K562 (cell line): Measurements from ENCODE around the gene MRPL11. TPM values are rescaled to one million over a fixed set of nuclear protein-coding genes. Genes with fewer than 3 reads are reported as not detected.

Experiments
- AFF1 ChIP-seq, 2 experiments: fragments of 450-650 bp; IDR thresholded peaks; 2 replicates each; pipeline ENCODE4 v1.6.1; 2018; ENCODE audit warnings: mild to moderate bottlenecking in 2 of 2, low read depth in 1 of 2; ENCODE audit not compliant: partially characterized antibody in 2 of 2
- CEBPG ChIP-seq, 3 experiments: fragments of 200-800 bp in 1 of 3; sonication (Bioruptor generic) in 1 of 3; sonication (generic) in 1 of 3; formaldehyde crosslinking in 1 of 3; IDR thresholded peaks in 2 of 3; conservative IDR thresholded peaks in 1 of 3; 2 replicates each; pipeline versions ENCODE4 v1.6.1 to v1.8.0; 2016 to 2022; ENCODE audit warnings: missing compliant biosample characterization in 2 of 3, missing genetic modification characterization in 2 of 3, mild to moderate bottlenecking in 1 of 3, missing genetic modification reagents in 1 of 3
- HMG20A ChIP-seq: fragments of 450-650 bp; formaldehyde crosslinking; conservative IDR thresholded peaks from 2 replicates; pipeline ENCODE4 v1.4.0; 2020; ENCODE audit warnings: mild to moderate bottlenecking, mixed read lengths
- NELFE ChIP-seq: IDR thresholded peaks from 2 replicates; pipeline ENCODE4 v1.6.1; 2011; ENCODE audit warnings: mild to moderate bottlenecking; ENCODE audit not compliant: insufficient read depth, insufficient read length
- POLR2AphosphoS5 ChIP-seq: IDR thresholded peaks from 2 replicates; pipeline ENCODE4 v1.6.1; 2011; ENCODE audit warnings: mild to moderate bottlenecking, low read depth, low read length, moderate library complexity; ENCODE audit not compliant: control insufficient read depth, insufficient read depth
- SMC3 ChIP-seq: conservative IDR thresholded peaks from 2 replicates; pipeline ENCODE4 v1.6.1; 2011; ENCODE audit warnings: low read depth, low read length, improper control_type of control experiment; ENCODE audit not compliant: insufficient read depth
- ZNF175 ChIP-seq: fragments of 200-800 bp; sonication (Bioruptor generic); IDR thresholded peaks from 2 replicates; pipeline ENCODE4 v1.6.1; 2016; ENCODE audit warnings: low read depth, mild to moderate bottlenecking, missing genetic modification characterization, missing compliant biosample characterization
- ZNF23 ChIP-seq: fragments of 250-450 bp; sonication (Bioruptor Pico); IDR thresholded peaks from 2 replicates; pipeline ENCODE4 v1.4.0; 2020; ENCODE audit warnings: mild to moderate bottlenecking
- polyA plus RNA-seq, 8 experiments: library from polyadenylated mRNA; depleted of rRNA in 4 of 8; stranded (reverse) in 5 of 8; unstranded in 3 of 8; fragments of >200 nt; fragmentation: Nextera tagmentation in 2 of 8; fragmentation: Illumina TruSeq in 1 of 8; extraction: Ambion mirVana in 2 of 8; extraction: Trizol in 1 of 8; gene quantifications; 2 replicates each; pipeline versions ENCODE4 v1.2.1 to v1.2.3, GENCODE V29; 2011 to 2014; ENCODE audit warnings: inconsistent platforms in 1 of 8, missing spikeins in 1 of 8
- total RNA-seq, 7 experiments: library from RNA; depleted of rRNA in 6 of 7; stranded (reverse); fragments of >200 nt in 6 of 7; fragmentation: Illumina TruSeq in 2 of 7; extraction: Trizol in 2 of 7; gene quantifications; 2 replicates each; pipeline versions ENCODE4 v1.2.1 to v1.2.3, GENCODE V29; 2011 to 2021; ENCODE audit warnings: low replicate concordance in 1 of 7
- TF ChIP-seq, protein P1 (sequence below): fragments of 450-650 bp; IDR thresholded peaks from 2 replicates; pipeline ENCODE4 v1.6.1; 2016; ENCODE audit warnings: mild to moderate bottlenecking, moderate library complexity

MRPL11 gene
- total and polyA plus RNA-seq, 9 of the 15 experiments (the other 6 are each of a cell fraction or from before 2014, with no cell fraction given): 33.0 to 173 (median 91.9) TPM

DNA sequence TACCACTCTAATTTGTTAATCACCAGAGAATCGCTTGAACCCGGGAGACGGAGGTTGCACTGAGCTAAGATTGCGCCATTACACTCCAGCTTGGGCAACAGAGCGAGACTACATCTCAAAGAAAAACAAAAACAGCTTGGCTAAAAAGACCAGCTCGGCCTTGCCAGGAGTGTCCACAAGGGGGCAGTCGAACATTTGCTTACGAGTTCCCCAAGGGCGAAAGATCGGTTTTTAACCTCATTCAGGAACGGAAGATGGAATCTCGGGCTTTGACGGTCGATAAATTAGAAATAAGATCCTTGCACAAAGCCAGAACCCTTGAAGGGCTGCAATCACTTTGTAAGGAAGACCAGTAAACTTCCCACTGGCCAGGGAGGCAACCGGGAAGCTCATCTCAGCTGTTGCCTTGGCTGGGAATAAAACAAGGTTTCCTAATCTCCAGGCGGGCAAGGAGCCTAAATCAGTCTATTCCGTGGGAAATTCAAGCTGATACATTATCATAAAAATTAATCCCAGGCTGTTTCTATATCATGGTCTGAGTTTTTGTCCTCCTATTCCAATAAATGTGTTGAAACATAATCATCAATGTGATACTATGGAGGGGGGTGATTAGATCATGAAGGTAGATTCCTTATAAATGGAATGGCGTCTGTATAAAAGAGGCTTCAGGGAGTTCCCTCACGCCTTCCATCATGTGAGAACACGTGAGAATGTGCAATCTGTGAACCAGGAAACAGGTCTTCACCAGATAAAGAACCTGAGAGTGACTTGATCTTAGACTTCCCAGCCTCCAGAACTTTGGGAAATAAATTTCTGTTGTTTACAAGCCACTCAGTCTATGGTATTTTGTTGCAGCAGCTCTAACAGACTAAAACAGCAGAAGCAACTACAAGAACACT is 52.2 kb downstream of the MRPL11 start (continued):
- TF ChIP-seq, protein P1, sequence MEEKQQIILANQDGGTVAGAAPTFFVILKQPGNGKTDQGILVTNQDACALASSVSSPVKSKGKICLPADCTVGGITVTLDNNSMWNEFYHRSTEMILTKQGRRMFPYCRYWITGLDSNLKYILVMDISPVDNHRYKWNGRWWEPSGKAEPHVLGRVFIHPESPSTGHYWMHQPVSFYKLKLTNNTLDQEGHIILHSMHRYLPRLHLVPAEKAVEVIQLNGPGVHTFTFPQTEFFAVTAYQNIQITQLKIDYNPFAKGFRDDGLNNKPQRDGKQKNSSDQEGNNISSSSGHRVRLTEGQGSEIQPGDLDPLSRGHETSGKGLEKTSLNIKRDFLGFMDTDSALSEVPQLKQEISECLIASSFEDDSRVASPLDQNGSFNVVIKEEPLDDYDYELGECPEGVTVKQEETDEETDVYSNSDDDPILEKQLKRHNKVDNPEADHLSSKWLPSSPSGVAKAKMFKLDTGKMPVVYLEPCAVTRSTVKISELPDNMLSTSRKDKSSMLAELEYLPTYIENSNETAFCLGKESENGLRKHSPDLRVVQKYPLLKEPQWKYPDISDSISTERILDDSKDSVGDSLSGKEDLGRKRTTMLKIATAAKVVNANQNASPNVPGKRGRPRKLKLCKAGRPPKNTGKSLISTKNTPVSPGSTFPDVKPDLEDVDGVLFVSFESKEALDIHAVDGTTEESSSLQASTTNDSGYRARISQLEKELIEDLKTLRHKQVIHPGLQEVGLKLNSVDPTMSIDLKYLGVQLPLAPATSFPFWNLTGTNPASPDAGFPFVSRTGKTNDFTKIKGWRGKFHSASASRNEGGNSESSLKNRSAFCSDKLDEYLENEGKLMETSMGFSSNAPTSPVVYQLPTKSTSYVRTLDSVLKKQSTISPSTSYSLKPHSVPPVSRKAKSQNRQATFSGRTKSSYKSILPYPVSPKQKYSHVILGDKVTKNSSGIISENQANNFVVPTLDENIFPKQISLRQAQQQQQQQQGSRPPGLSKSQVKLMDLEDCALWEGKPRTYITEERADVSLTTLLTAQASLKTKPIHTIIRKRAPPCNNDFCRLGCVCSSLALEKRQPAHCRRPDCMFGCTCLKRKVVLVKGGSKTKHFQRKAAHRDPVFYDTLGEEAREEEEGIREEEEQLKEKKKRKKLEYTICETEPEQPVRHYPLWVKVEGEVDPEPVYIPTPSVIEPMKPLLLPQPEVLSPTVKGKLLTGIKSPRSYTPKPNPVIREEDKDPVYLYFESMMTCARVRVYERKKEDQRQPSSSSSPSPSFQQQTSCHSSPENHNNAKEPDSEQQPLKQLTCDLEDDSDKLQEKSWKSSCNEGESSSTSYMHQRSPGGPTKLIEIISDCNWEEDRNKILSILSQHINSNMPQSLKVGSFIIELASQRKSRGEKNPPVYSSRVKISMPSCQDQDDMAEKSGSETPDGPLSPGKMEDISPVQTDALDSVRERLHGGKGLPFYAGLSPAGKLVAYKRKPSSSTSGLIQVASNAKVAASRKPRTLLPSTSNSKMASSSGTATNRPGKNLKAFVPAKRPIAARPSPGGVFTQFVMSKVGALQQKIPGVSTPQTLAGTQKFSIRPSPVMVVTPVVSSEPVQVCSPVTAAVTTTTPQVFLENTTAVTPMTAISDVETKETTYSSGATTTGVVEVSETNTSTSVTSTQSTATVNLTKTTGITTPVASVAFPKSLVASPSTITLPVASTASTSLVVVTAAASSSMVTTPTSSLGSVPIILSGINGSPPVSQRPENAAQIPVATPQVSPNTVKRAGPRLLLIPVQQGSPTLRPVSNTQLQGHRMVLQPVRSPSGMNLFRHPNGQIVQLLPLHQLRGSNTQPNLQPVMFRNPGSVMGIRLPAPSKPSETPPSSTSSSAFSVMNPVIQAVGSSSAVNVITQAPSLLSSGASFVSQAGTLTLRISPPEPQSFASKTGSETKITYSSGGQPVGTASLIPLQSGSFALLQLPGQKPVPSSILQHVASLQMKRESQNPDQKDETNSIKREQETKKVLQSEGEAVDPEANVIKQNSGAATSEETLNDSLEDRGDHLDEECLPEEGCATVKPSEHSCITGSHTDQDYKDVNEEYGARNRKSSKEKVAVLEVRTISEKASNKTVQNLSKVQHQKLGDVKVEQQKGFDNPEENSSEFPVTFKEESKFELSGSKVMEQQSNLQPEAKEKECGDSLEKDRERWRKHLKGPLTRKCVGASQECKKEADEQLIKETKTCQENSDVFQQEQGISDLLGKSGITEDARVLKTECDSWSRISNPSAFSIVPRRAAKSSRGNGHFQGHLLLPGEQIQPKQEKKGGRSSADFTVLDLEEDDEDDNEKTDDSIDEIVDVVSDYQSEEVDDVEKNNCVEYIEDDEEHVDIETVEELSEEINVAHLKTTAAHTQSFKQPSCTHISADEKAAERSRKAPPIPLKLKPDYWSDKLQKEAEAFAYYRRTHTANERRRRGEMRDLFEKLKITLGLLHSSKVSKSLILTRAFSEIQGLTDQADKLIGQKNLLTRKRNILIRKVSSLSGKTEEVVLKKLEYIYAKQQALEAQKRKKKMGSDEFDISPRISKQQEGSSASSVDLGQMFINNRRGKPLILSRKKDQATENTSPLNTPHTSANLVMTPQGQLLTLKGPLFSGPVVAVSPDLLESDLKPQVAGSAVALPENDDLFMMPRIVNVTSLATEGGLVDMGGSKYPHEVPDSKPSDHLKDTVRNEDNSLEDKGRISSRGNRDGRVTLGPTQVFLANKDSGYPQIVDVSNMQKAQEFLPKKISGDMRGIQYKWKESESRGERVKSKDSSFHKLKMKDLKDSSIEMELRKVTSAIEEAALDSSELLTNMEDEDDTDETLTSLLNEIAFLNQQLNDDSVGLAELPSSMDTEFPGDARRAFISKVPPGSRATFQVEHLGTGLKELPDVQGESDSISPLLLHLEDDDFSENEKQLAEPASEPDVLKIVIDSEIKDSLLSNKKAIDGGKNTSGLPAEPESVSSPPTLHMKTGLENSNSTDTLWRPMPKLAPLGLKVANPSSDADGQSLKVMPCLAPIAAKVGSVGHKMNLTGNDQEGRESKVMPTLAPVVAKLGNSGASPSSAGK: peak; percentile 45; the same call in 1 of the 2 replicates
- no peak for TF ChIP-seq AFF1 (IDR thresholded peaks at IDR 0.05; ENCODE audit: low read depth in 1 of 2, partially characterized antibody in 2 of 2)
- TF ChIP-seq ZNF175 (CRISPR knock-in tag): no peak
- TF ChIP-seq SMC3: peak; percentile 76
- no peak for TF ChIP-seq ZNF23 (CRISPR knock-in tag)
- no peak for TF ChIP-seq HMG20A
- peak; percentile 80 for TF ChIP-seq CEBPG (CRISPR knock-in tag; IDR thresholded peaks at IDR 0.05)
- TF ChIP-seq CEBPG (tag; conservative IDR thresholded peaks at IDR 0.05 in 1 of 2, IDR thresholded peaks at IDR 0.05 in 1 of 2): peak; percentile 83 to 91
- no peak for TF ChIP-seq POLR2AphosphoS5
- TF ChIP-seq NELFE: no peak
